Activated CD8-positive, alpha-beta T cell treated with anti-CD3 and anti-CD28 coated beads for 36 hours (primary cell): ENCODE results near the gene DYNLT3. TPM values are rescaled to one million over a fixed set of nuclear protein-coding genes. Genes with fewer than 3 reads are reported as not detected.

Source experiments
- ATAC-seq: fragments of 200-7000 bp; cut with Tn5 transposase; one replicate; pipeline ENCODE4 v1.10.0; 2021; ENCODE audit warnings: mild to moderate bottlenecking, moderate library complexity
- CTCF ChIA-PET: fragments of 350-600 bp; sonication (Branson Sonifier 250); formaldehyde crosslinking; loops from one replicate; lab custom pipeline; 2021; ENCODE audit warnings: antibody characterized with exemption; lab: Charles Lee
- POLR2A ChIA-PET: fragments of 350-600 bp; sonication (Branson Sonifier 250); formaldehyde crosslinking; loops from one replicate; lab custom pipeline; 2021; ENCODE audit warnings: antibody characterized with exemption; lab: Charles Lee
- DNase-seq: peaks from one replicate; pipeline ENCODE4 v3.0.0-alpha.2; 2020
- H3K27ac Mint-ChIP-seq: one replicate; pipeline ENCODE4 v1.8.0; 2021; ENCODE audit warnings: mild to moderate bottlenecking, mixed read lengths
- H3K27me3 Mint-ChIP-seq: one replicate; pipeline ENCODE4 v1.8.0; 2021; ENCODE audit warnings: mixed read lengths
- H3K36me3 Mint-ChIP-seq: one replicate; pipeline ENCODE4 v1.8.0; 2021; ENCODE audit warnings: low read depth, mixed read lengths
- H3K4me1 Mint-ChIP-seq: one replicate; pipeline ENCODE4 v1.8.0; 2021; ENCODE audit warnings: low read depth, mixed read lengths
- H3K4me3 Mint-ChIP-seq: one replicate; pipeline ENCODE4 v1.8.0; 2021; ENCODE audit warnings: mild to moderate bottlenecking, moderate library complexity, mixed read lengths
- H3K9me3 Mint-ChIP-seq: one replicate; pipeline ENCODE4 v1.8.0; 2021; ENCODE audit warnings: mixed read lengths
- CTCF ChIP-seq: fragments of 200-600 bp; IDR thresholded peaks from one replicate; pipeline ENCODE4 v1.8.0; 2022; ENCODE audit warnings: antibody characterized with exemption, mild to moderate bottlenecking
- intact Hi-C: fragments of 100-400 bp; cut with micrococcal nuclease; formaldehyde crosslinking; loops from one replicate; pipeline ENCODE4 v1.10.0; 2022
- total RNA-seq, 2 experiments: library from RNA; stranded (reverse); gene quantifications; one replicate each; pipeline ENCODE4 v1.2.3, GENCODE V29; 2021

Gene DYNLT3
- total RNA-seq, 2 experiments from 2014 or later: 24.8 to 26.6 TPM

GRCh38 chrX:37887347-37887746 lies 40.0 kb upstream of the DYNLT3 start:
- Mint-ChIP-seq H3K4me1 (no peaks in the 10 kb centered on the region), H3K4me3 (no peak overlapping the region), H3K27ac (no peak overlapping the region), H3K27me3 (no peaks in the 10 kb centered on the region), H3K9me3 (no peaks in the 10 kb centered on the region), H3K36me3 (no peaks in the 10 kb centered on the region)
- no peak for ATAC-seq
- no peak for TF ChIP-seq CTCF
- CTCF ChIA-PET: no interaction called here
- POLR2A ChIA-PET: no interaction called here
- DNase-seq: no peak
- intact Hi-C loops: no loop called here

GRCh38 chrX:37883196-37883595 lies 35.8 kb upstream of the DYNLT3 start:
- Mint-ChIP-seq H3K4me3 (no peak overlapping the region), H3K27ac (no peak overlapping the region), H3K27me3 (no peaks in the 10 kb centered on the region), H3K36me3 (no peaks in the 10 kb centered on the region), H3K9me3 (no peaks in the 10 kb centered on the region), H3K4me1 (no peaks in the 10 kb centered on the region)
- intact Hi-C loops: no loop called here
- ChIA-PET POLR2A (no interaction called here), CTCF (no interaction called here)
- DNase-seq: no peak
- ATAC-seq: no peak
- no peak for TF ChIP-seq CTCF

GRCh38 chrX:37879692-37880091 lies 32.3 kb upstream of the DYNLT3 start:
- Mint-ChIP-seq H3K4me1 (no peaks in the 10 kb centered on the region), H3K27me3 (no peaks in the 10 kb centered on the region), H3K36me3 (no peaks in the 10 kb centered on the region), H3K27ac (no peak overlapping the region), H3K4me3 (no peak overlapping the region), H3K9me3 (no peaks in the 10 kb centered on the region)
- no peak for TF ChIP-seq CTCF
- ATAC-seq (no peak), DNase-seq (no peak)
- POLR2A ChIA-PET: interaction anchor here (0.5 kb wide), 1 partner anchor 140 kb away, joined by 3 read pairs; no protein-coding TSS in a partner anchor
- intact Hi-C loops: no loop called here
- CTCF ChIA-PET: no interaction called here

GRCh38 chrX:37876716-37877115 lies 29.3 kb upstream of the DYNLT3 start:
- H3K27ac Mint-ChIP-seq: no peak overlapping the region
- TF ChIP-seq CTCF: no peak
- intact Hi-C loops: no loop called here
- ATAC-seq (no peak), DNase-seq (no peak)
- no peaks in the 10 kb centered on the region for H3K9me3 Mint-ChIP-seq
- no peak overlapping the region for H3K4me3 Mint-ChIP-seq
- no peaks in the 10 kb centered on the region for H3K36me3 Mint-ChIP-seq
- CTCF ChIA-PET: no interaction called here
- no peaks in the 10 kb centered on the region for H3K4me1 Mint-ChIP-seq
- H3K27me3 Mint-ChIP-seq: no peaks in the 10 kb centered on the region
- POLR2A ChIA-PET: no interaction called here

- CTCF ChIA-PET: no interaction called here
Observed at GRCh38 chrX:37875675-37876074, 28.3 kb upstream of the DYNLT3 start.

More at GRCh38 chrX:37875675-37876074, 28.3 kb upstream of the DYNLT3 start:
- POLR2A ChIA-PET: no interaction called here
- intact Hi-C loops: no loop called here
- no peak for DNase-seq
- Mint-ChIP-seq H3K4me1 (no peaks in the 10 kb centered on the region), H3K4me3 (no peak overlapping the region), H3K36me3 (no peaks in the 10 kb centered on the region), H3K9me3 (no peaks in the 10 kb centered on the region), H3K27ac (no peak overlapping the region), H3K27me3 (no peaks in the 10 kb centered on the region)
- no peak for ATAC-seq
- TF ChIP-seq CTCF: no peak
